Anterior cingulate cortex (tissue), 58 donors: ENCODE measurements around the gene TEX261.

Source experiments
- DNase-seq, 58 donors: peaks; one replicate each; lab custom pipeline; 2025; lab: John Stamatoyannopoulos, UW

The TEX261 gene

DNA sequence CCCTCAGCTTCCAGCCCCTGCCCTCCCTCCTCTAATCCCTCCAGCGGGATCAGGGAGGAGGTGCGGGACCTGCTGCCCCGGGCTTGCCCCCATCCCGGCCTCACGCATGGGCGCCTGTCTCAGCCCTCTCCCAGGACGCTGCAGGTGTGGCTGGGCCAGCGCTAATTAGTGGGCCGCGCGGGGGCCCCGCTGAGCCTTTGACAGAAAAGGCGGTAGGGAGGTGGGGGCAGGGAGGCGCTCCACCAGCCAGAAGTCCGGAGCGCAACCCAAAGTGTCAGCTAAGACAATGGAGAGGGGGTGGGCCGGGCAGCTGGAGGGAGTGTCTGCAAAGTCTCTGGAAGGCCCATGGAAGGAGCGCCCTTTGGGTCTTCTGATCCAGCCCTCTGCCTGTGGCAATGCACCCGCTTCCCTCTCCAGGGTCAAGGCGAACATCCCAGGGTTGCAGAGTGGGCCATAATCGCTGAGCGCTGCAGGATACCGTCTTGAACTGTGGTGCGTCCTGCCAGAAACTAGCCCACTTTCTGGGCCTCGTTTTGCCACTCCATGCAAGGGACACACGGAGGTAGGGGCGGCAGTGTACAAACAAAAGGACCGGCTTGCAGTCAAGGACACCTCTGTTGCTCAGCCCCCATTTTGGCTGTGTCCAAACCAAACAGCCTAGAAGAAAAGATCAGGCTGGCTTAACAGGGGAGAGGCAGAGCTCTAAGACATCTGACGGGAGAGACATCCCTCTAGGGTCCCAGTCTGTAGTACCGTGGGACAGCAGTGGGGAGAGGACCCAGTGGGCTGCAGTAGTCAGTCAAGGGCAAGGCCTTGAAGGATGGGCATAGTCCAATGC lies 55.5 kb downstream of the TEX261 start:
- DNase-seq = no peak

DNA sequence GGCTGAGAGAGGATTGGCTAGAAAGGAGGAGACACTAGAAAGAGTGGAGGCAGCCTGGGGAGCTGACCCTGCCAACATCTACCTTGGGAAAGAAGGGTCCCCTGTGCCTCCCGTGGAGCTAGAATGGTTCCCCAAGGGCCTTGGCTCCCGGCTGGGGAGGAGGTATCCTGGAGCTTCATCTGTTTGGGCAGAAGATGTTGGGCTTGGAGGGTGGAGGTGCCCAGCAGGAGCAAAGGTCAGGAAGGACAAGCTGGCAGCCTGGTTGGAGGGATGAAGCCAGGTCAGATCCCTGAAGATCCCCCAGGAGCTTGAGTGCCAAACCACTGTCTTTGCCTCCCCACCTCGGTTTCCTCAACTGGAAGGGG lies 56.1 kb downstream of the TEX261 start:
- no peak for DNase-seq

DNA sequence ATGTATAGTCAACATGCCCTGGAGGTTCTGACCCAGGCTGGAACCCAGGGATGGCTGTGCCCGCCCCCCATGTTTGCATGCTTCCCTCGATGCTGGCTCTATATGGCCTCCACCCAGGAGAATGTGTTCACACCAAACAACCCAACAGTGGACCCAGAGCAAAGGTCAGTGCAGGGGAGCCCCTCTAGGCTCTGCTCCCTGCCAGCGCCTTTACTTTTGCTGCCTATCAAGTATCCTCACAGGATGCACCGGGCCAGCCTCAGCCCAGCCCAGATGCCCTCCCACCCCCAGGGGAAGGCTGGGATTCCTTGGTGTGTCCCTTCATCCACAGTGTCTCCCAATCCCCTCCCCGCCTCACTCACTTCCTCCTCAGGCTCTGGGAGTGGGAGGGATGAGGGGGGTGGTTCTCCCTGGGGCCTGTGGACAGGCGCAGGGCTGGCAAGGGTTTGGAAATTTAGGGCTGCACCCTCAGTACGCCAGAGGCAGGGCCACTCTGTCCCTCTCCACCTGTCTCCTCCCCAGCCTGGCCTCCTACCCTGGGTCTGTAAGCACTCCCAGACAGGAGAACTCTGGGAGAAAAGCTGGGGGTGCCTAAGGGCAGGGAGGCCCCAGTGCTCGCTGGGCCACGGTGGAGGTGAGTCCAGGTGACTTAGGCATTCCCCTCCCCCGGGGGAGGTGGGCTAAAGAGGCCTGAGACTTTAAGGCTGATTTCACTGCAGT lies 56.6 kb downstream of the TEX261 start:
- no peak for DNase-seq

DNA sequence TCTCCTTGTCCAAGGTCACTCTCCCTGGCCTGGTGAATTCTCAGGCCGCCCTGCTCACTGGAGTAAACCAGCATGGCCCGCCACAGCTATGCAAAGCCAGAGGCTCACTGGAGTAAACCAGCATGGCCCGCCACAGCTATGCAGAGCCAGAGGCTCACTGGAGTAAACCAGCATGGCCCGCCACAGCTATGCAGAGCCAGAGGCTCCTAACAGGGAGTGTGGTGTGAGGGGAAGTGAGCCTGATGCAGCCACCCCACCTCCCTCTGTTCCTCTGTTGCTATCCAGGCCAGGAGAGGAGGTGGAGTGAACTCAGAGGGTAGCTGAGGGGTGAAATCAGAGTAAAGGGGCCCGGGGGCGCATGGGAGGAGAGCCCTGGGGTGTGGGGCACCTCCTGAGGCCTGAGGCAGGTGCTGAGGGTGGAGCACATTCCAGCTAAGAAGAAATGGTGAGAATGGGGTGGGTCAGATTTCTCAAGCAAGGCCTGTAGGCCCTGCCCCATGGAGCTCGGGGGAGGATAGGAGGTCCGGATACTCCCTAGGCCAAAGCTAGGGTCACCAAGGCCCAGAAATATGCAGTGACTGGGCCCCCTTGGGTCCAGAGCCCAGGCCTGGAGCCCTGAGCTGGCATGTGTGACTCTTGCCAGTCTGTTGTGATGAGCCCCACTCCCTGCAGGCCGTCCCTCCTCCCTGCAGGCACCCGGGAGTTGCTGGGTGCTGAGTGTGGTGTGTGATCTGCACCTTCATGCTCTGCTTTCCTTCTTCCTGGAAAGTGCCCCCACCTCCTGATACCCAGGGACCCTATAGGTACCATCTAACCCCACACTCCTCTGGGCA lies 57.5 kb downstream of the TEX261 start:
- no peak for DNase-seq

DNA sequence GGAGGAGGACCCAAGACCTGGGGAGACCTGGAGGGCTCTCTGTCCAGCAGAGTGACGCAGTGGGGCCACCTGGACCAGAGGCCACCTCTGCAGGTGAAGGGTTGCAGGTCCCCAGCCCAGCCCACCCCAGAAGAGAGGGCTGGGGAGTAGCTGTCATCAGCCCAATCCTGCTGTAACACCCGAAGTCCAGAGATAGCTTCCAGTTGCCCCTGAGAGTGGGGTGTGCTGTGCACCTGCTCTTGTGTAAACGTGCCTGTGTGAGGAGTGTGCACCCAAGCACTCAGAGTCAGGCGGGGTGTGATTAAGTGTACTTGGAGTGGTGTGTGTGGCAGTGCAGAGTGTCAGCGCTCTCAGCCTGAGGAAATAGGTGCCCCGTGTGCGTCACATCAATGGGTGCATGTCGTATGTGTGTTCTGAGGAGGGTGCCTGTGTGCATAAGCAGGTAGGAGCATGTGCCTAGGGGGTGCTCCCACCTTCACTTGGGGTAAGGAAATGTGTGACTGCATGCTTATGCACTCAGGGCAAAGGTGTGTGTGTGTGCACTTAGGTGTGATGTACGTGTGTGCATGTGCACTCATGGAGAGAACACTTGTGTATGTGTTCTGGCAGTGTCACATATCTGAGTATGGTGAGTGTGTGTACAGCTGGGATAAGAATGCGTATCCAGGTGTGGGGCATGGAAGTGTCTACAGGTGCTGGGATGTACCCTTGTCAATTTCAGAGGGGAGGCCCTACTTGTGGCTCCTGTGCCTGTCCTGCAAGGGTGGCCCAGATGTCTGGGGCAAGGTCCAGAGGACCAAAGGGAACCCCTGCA lies 58.3 kb downstream of the TEX261 start:
- DNase-seq = no peak
